DOHH2 (cell line): ENCODE measurements around the gene DOCK11.
"Not testable (repeated sequence)": the region's sequence is repeated elsewhere in the genome, so short reads cannot be mapped to it uniquely, and the experiment has no call there.

Experiments
- EZH2phosphoT487 ChIP-seq: fragments of 200-600 bp; sonication (generic); IDR thresholded peaks from 2 replicates; pipeline ENCODE4 v1.6.1; 2017; ENCODE audit warnings: borderline replicate concordance, mild to moderate bottlenecking, antibody characterized with exemption, low read length, moderate library complexity, mixed read lengths
- TF ChIP-seq, protein P1 (sequence below): fragments of 200-600 bp; sonication (generic); IDR thresholded peaks from one replicate; pipeline ENCODE4 v1.5.1; 2014; ENCODE audit warnings: antibody characterized with exemption, mild to moderate bottlenecking, low read depth, low read length; ENCODE audit not compliant: poor library complexity, severe bottlenecking

DNA sequence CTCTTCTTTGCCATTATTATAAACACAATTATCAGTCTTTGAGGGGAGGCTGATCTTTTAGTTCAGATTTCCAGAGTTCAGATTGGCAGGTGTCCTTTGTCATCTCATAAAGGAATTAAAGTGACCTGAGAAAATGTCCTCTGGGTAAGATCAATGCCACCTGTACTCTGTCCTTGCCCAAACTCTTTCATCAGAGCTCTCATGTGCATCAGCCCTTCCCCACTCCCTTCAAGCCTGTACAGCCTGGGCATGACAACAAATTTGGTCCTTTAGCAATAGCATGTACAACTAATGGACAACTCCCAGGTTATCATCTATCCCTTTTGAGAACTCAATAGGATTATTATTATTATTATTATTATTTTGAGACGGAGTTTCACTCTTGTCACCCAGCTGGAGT, 8.9 kb upstream of the DOCK11 start:
- TF ChIP-seq, protein P1, sequence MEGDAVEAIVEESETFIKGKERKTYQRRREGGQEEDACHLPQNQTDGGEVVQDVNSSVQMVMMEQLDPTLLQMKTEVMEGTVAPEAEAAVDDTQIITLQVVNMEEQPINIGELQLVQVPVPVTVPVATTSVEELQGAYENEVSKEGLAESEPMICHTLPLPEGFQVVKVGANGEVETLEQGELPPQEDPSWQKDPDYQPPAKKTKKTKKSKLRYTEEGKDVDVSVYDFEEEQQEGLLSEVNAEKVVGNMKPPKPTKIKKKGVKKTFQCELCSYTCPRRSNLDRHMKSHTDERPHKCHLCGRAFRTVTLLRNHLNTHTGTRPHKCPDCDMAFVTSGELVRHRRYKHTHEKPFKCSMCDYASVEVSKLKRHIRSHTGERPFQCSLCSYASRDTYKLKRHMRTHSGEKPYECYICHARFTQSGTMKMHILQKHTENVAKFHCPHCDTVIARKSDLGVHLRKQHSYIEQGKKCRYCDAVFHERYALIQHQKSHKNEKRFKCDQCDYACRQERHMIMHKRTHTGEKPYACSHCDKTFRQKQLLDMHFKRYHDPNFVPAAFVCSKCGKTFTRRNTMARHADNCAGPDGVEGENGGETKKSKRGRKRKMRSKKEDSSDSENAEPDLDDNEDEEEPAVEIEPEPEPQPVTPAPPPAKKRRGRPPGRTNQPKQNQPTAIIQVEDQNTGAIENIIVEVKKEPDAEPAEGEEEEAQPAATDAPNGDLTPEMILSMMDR: not testable (repeated sequence)
- not testable (repeated sequence) for TF ChIP-seq EZH2phosphoT487
